ENCODE measurements around the gene PIKFYVE. TPM values are rescaled to one million over a fixed set of nuclear protein-coding genes. Genes with fewer than 3 reads are reported as not detected.

PIKFYVE gene
- total and polyA plus RNA-seq, 4 donors: 5.7 to 46.9 (median 17.3) TPM

DNA sequence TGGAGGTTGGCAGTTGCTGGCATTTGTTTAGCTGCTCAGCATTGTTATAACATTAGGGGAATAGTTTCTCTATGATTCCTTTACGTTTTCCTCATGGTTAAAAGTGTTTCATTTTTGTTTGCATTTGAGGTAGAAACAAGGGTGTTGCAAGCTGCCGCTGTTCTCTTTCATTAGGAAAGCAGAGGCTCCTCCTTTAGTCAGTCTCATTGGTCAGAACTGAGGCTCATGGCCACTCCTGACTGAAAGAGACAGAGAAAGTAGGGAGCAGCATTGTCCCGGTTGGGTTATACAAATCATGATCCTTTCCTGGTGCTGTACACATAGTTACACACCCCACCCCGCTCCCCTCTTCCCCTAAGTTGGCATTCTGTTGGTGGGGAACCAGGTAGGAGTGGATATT, 80.7 kb downstream of the PIKFYVE start:
- 66 to 84% methylated on average over 4 of the region's 4 CpGs for WGBS, 2 donors
- Histone ChIP-seq H3K4me3 (no peak overlapping the region), H3K4me1 (ENCODE audit: control insufficient read depth in 5 of 5, insufficient read depth in 5 of 5, low read length in 5 of 5) (no peaks in the 10 kb centered on the region), H3K36me3 (ENCODE audit: control insufficient read depth in 4 of 4, insufficient read depth in 4 of 4, low read length in 4 of 4) (peaks cover 11 to 28% (median 17%) of the 10 kb centered on the region in 4 donors), H3K9ac (ENCODE audit: insufficient read depth in 1 of 2, low read length in 2 of 2) (no peak overlapping the region), H3K27ac (ENCODE audit: low read depth in 1 of 2, low read length in 1 of 2) (no peak overlapping the region), H3K9me3 (ENCODE audit: control insufficient read depth in 4 of 4, insufficient read depth in 3 of 4, low read length in 3 of 4) (no peaks in the 10 kb centered on the region), H3K27me3 (ENCODE audit: control insufficient read depth in 3 of 3, insufficient read depth in 3 of 3, low read length in 2 of 3) (no peaks in the 10 kb centered on the region)
- DNase-seq: no peak
- TF ChIP-seq, protein P1, sequence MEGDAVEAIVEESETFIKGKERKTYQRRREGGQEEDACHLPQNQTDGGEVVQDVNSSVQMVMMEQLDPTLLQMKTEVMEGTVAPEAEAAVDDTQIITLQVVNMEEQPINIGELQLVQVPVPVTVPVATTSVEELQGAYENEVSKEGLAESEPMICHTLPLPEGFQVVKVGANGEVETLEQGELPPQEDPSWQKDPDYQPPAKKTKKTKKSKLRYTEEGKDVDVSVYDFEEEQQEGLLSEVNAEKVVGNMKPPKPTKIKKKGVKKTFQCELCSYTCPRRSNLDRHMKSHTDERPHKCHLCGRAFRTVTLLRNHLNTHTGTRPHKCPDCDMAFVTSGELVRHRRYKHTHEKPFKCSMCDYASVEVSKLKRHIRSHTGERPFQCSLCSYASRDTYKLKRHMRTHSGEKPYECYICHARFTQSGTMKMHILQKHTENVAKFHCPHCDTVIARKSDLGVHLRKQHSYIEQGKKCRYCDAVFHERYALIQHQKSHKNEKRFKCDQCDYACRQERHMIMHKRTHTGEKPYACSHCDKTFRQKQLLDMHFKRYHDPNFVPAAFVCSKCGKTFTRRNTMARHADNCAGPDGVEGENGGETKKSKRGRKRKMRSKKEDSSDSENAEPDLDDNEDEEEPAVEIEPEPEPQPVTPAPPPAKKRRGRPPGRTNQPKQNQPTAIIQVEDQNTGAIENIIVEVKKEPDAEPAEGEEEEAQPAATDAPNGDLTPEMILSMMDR (IDR thresholded peaks at IDR 0.05; ENCODE audit: control extremely low read depth, extremely low read depth): no peak
- ATAC-seq (ENCODE audit: insufficient read depth, low FRiP score): no peak

DNA sequence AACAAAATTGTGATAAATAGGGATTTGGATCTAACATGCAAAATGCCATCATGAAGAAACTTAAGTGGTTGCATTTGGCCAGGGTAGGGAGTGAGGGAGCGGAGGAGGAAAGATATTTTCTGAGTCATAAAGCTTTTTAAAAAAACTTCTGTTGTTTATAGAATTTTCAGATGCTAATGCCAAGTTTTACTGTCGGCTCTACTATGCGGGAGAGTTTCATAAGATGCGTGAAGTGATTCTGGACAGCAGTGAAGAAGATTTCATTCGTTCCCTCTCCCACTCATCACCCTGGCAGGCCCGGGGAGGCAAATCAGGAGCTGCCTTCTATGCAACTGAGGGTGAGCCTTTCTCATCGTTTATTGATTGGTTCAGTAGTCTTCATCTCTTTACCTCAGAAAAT, 84.6 kb downstream of the PIKFYVE start:
- Histone ChIP-seq H3K4me1 (ENCODE audit: control insufficient read depth in 5 of 5, insufficient read depth in 5 of 5, low read length in 5 of 5) (no peaks in the 10 kb centered on the region), H3K36me3 (ENCODE audit: control insufficient read depth in 4 of 4, insufficient read depth in 4 of 4, low read length in 4 of 4) (peaks cover 16 to 35% (median 20%) of the 10 kb centered on the region in 4 donors), H3K9me3 (ENCODE audit: control insufficient read depth in 4 of 4, insufficient read depth in 3 of 4, low read length in 3 of 4) (no peaks in the 10 kb centered on the region), H3K4me3 (no peak overlapping the region), H3K27ac (ENCODE audit: low read depth in 1 of 2, low read length in 1 of 2) (no peak overlapping the region), H3K9ac (ENCODE audit: insufficient read depth in 1 of 2, low read length in 2 of 2) (no peak overlapping the region), H3K27me3 (ENCODE audit: control insufficient read depth in 3 of 3, insufficient read depth in 3 of 3, low read length in 2 of 3) (no peaks in the 10 kb centered on the region)
- ATAC-seq (ENCODE audit: insufficient read depth, low FRiP score) (no peak), DNase-seq (peak in 2 of 3 donors; percentile 53 to 67)
- 69 to 81% methylated on average over 7 of the region's 7 CpGs for WGBS, 2 donors
- TF ChIP-seq, protein P1 (IDR thresholded peaks at IDR 0.05; ENCODE audit: control extremely low read depth, extremely low read depth): no peak

DNA sequence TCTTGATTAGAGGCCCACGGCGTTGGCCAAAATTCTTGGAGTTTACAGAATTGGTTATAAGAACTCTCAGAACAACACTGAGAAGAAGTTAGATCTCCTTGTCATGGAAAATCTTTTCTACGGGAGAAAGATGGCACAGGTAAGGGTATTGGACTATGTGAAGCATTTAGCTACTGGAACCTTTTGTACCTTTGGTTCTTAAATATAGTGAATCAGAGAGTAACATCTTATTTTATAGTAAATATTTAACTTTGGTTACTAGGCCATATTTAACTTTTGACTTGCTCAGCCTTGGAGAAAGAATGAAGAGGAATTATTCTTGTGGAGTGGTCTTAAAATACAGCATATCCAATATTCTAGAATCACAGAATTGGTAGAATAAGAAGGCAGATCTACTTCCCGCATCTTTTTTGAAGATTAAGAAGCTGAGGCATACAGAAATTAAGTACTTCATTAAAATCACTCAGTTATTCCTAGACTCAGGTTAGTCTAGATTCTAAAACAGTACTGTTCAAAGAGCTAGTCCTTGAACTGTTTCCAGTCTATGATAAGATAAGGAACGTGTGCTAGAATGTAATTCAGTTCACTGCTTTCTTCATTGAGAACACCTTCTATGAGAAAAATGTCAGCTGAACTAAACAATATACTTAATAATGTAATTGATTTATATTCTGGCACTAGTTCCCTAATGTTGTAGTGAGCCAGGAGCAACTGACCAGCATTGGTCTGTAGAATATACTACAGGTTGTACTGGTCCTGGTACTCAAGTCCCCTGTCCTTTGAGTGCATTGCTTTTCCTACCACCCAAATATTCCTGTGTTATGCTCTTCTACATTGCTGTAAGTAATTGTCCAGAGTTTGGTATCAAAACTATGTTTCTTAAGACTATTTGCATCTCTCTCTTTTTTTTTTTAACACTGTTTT, 86.9 kb downstream of the PIKFYVE start:
- 92 to 93% methylated on average over 5 of the region's 5 CpGs for WGBS, 2 donors
- H3K36me3 ChIP-seq (ENCODE audit: control insufficient read depth in 4 of 4, insufficient read depth in 4 of 4, low read length in 4 of 4): peaks cover 12 to 25% (median 15%) of the 10 kb centered on the region in 4 donors

More for the DNA sequence above, 86.9 kb downstream of the PIKFYVE start:
- no peak for ATAC-seq (ENCODE audit: insufficient read depth, low FRiP score)
- TF ChIP-seq, protein P1 (IDR thresholded peaks at IDR 0.05; ENCODE audit: control extremely low read depth, extremely low read depth): no peak
- Histone ChIP-seq H3K9me3 (ENCODE audit: control insufficient read depth in 4 of 4, insufficient read depth in 3 of 4, low read length in 3 of 4) (no peaks in the 10 kb centered on the region), H3K9ac (ENCODE audit: insufficient read depth in 1 of 2, low read length in 2 of 2) (no peak overlapping the region), H3K27ac (ENCODE audit: low read depth in 1 of 2, low read length in 1 of 2) (no peak overlapping the region), H3K4me1 (ENCODE audit: control insufficient read depth in 5 of 5, insufficient read depth in 5 of 5, low read length in 5 of 5) (no peaks in the 10 kb centered on the region), H3K4me3 (no peak overlapping the region), H3K27me3 (ENCODE audit: control insufficient read depth in 3 of 3, insufficient read depth in 3 of 3, low read length in 2 of 3) (no peaks in the 10 kb centered on the region)
- no peak for DNase-seq
